GM19455 (cell line): ENCODE results near the gene DAP.
A peak's percentile ranks its signal among the peaks of the same experiment; 100 is the strongest.
"Not testable (repeated sequence)": the region's sequence is repeated elsewhere in the genome, so short reads cannot be mapped to it uniquely, and the experiment has no call there.

Experiments used
- ATAC-seq: cut with Tn5 transposase; IDR thresholded peaks from one replicate; pipeline ENCODE4 v1.9.1; 2021; ENCODE audit not compliant: unreplicated experiment

Gene DAP, protein sequence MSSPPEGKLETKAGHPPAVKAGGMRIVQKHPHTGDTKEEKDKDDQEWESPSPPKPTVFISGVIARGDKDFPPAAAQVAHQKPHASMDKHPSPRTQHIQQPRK

DNA sequence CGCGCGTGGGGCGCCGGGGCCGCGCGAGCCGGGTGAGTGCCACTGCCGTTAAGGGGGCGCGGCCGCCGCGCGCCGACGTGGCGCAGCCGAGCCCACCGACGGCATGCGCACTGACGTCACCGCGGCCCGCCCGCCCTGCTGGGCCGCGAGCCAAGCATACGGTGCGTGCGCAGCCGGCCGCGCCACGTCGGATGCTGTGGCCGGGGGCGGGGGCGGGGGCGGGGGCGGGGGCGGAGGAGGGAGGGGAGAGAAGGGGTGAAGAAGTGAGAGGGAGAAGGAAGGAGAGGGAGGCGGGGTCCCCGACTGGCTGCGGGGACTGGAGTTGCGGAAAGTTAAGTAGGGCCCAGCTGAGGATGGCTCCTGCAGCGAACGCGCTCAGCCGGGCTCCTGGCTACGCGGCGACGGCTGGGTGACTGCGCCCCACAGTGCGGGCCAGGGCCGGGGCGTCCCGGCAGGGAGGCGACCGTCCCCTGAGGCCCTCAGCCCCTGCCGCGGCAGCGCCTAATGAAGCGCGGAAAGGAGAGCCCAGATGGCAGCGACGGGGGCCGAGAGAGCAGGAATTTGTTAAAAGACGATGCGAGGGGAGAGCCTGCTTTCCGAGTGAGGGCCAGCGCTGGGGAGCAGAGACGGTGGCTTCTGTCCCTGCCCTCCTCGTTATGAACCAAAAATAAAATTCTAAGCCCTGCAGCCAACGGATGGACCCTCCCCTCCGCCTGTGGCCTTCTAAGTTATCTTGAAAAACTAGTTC lies at the start of gene DAP:
TSS of gene DAP (minus strand) at position 50 of the 748 bp plus-strand sequence. CDS start 166 bp downstream, outside the sequence.
- ATAC-seq = peak; percentile 78

DNA sequence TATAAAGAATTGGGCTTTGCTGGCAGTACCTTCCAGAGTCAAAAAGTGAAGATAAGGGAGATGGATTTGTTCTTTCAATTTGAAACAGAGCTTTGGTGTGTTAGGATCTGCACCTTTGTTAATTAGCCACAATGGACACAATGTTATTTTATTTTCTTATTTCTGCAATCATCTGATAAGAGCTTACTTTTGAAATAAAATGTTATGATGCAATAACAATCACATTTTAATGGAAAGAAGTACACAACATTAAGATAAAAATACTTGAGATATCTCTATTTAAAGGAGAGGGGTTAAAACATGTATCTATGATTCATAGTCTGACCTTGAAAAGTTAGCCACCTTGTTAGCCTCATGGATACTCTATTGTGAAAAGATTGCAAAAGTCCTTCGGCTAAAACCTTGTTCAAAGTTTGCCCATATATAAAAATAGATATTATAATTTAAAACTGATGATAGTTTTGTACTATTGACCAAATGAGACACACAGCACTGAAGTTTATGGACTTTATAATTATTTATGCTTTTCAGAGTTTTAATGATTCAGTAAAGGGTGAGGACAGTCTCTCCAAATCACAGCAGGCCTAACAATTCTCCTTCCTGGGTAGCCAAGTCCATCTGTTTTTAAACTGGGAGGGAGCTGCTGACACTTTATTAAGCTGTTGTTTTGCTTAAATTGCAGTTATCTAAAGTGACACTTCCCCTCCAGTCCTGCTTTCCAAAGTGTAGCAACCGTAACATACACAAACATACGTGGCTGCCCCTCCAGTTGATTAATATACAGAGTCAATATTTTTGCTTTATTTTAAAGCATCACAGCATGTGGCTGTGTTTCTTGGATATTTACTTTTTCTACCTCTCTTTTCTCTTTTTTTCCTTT lies 47.6 kb upstream of the DAP start:
- no peak for ATAC-seq

DNA sequence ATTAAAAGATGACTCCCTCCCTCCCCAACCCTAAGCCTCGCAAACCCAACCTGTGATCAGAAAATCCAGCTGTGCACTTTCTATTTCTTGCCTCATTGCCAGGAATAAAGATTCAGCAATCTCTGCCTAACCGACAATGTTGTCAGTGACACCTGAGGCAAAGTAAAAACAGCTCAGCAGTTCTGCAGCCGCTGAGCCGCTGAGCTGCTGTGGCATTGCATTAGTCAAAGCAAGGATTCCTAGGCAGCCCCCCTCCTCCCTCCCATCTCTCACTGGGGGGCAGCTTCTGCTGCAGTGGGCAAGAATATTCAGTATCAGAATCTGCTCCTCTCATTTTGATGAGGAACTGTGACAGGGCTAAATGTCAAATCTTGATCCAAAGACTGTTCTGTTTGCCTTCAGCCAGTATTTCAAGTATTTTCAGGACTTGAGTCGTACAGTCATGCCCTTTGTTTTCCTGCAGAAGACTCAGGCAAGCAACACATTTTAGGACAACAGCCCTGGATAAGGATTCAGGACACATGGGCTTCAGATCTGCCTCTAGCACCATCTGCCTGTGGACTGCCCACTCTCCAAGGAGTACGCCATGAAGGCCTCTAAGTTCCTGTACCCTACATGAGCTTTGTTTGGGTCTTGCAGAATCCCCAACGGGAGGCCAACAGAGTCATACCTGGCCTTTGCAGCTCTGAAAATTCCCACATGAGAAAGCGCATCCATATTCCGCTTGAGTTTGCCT lies 41.1 kb upstream of the DAP start:
- ATAC-seq = no peak

DNA sequence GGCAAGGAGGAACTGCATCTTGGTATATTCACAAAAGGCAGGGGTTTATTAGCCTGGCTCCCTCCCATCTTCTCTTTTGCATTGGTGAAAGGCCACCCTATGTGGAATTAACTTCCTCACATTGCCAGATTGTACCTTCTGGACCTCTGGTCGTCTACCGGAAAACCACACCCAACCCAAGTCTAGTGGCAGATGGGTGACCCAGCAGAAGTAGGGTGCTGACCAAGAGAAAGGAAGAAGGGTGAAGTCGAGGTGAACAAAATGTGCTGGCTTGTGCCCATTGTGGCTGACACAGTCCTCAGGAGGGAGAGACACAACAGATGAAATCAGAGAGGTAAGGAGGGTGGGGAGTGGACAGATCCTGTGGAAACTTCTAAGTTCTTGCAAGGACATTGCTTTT lies 39.8 kb upstream of the DAP start:
- ATAC-seq = no peak

DNA sequence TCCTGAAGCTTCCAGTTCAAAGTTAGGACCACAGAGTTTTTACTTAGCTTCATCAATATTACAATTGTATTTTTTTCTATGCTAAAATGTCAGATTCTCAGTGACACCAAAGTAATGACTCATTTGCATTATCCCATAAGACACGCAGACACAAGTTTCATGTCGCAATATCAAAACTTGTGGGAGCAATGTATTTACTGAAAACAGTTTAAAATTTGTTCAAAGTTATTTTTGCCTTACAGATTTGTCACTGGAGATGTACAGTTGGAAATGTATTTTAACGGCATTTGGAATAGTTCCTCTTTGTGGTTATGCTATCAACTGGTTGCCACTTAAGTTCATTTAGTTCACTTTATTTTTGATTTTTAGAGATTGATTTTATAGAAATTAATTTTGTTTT lies 36.2 kb upstream of the DAP start:
- no peak for ATAC-seq

DNA sequence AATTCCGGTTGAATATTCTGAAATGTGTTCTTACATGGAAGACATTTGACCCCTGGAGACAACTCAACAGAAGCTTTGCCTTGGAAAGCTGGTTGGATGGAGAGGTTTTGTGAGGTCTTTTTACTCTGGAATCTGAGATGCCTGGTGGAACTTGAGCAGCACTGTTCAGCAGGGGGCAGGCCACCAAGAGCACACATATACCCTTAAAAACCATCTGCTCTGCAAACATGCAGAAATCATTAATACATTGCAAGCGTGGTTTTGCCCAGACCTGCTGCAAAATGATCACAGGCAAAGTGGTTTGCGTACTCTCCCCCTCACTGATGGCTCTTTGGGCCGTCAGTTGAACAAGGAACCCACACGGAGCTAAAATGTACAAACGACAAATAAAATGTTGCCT lies 32.8 kb upstream of the DAP start:
- no peak for ATAC-seq

DNA sequence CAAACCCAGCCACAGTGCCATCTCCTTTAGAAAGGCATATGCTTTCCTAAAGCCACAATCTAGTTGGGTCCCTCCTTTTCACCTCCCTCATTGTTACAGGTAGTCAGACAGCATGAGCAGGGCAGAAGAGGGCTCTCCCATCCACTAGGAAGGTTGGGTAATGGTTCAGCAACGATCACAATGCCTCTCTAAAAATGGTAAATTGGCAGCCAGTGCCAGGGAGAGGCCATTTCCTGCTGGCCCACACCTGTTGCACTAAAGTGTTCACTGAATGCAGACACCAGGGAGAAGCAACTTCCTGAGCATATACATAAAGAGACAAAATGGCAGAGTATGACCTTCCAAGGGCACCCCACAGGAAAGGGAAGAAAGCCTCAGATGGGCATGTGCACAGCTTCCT lies 31.3 kb upstream of the DAP start:
- ATAC-seq = no peak

DNA sequence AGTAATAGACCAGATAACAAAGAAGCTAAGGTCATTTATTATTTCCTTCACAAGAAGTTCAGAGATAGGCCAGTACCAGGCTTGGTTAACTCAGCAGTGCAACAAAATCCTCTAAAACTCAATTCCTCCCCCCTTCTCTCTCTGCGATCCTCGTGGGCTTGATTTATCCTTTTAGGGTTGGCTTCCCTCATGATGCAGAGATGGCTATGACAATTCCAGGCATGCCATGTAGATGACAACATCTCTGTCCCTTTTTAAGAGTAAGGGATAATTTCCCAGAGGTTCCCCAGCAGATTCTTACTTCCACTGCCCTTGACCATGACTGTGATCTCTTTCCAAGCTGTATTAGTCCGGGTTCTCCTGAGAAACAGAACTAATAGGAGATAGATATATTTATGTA lies 28.7 kb upstream of the DAP start:
- no peak for ATAC-seq

DNA sequence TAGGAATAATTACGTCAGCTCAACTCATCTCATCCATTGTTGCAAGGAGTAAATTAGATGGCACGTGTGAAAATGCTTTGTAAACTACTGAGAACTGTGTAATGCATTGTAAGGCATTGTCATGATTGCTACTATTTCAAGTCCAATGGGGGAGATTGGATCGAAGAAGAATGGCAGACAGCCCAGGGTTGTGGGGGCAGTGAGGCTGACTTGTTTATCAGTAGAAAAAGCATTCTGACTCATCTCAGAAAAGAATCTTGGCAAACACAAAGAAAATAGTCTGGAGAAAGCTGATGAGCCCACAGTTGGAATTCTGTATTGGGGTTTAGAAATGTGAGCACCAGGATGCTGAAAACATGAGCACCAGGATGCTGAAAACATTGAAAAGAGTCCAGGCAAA lies 28.0 kb upstream of the DAP start:
- no peak for ATAC-seq

DNA sequence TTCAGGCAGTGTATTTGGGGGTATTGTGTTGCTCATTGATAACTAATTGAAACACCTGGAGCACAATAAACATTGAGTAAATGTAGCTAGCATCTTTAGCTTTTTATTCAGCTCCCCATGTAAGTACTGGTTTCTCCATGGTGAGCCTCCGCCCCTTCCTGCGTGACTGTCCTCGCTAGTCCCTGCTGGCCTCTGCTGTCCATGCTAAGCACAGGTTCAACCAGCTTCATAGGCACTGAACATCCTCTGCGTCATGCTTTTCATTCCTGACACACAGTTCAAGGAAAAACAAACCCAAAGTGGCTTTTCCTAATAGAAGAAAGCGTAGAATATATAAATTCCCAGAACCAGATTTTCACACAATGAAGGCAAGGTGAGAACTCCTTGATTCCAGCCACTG lies 27.3 kb upstream of the DAP start:
- no peak for ATAC-seq

DNA sequence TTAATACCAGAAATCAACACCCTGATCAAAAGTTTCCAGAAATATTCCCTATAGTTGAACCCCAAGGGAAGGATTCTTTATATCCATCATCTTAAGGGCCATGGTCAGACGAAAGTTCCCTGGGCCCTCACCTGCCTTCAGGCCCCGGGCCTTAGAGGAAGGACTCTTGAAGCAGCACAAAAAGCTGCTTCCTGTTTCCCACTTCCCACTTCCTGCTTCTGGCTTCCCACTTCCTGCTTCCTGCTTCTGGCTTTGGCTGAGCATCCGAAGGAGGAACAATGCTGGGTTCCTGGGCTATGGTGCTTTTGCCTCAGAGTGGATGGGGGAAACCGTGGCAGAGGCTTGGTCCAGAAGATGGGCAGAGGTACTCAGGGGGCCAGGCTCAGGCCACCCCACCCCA lies 25.8 kb upstream of the DAP start:
- ATAC-seq = no peak

DNA sequence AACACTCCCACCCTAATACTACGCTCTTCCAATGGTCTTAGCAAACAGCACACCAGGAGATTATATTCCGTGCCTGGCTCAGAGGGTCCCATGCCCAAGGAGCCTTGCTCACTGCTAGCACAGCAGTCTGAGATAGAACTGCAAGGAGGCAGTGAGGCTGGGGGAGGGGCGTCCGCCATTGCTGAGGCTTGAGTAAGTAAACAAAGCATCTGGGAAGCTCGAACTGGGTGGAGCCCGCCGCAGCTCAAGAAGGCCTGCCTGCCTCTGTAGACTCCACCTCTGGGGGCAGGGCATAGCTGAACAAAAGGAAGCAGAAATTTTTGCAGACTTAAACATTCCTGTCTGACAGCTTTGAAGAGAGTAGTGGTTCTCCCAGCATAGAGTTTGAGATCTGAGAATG lies 19.2 kb upstream of the DAP start:
- not testable (repeated sequence) for ATAC-seq

DNA sequence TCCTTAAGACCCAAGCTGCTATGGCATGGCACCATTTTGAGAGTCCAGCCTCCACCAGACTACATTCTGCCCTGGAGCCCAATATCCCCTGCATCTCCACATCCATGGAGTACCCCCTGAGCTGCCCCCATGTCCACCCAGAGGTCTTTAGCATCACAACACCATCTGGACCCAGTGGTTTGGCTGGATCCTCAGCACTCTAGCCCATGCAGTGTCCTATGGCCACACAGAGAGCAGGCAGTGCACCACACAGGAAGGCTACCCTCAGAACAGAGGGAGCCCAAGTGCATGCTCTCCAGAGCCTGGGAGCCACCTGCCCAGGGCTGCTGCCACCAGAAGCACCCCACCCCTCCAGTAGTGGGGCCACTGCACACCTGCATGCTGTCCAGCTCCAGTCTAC lies 18.6 kb upstream of the DAP start:
- ATAC-seq = no peak

DNA sequence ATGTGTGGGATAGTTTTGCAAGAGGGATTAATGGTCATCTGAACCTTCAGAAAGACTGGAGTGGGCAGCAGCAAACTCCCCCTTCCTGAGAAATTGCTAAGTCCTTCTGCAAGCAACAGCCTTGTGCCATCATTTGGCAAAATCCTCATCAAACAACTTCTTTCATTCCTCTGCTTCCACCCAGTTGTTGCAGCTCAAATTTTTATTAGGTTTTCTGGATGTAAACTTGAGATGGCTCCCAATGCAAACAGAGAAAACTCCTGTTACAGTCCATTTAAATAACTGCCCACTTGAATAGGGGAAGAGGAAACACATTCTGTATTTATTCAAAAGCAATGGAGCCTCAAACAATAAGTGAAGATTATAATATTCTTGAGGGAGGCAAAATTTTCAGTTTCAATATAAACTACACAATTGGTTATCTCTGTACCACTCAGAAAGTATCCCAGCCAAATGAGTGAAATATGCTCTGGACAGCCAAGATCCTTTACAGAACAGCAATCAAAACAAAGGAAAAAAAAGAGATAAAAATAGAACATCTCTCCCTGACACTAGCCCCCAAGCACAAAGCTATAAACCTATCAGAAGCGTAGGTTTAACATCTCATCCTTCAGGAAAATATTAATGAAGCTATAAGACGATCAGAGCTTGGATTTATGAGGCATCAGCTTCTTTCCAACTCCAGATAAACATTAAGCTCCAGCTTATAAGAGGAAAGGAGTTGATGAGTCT lies 17.3 kb upstream of the DAP start:
- ATAC-seq = no peak

DNA sequence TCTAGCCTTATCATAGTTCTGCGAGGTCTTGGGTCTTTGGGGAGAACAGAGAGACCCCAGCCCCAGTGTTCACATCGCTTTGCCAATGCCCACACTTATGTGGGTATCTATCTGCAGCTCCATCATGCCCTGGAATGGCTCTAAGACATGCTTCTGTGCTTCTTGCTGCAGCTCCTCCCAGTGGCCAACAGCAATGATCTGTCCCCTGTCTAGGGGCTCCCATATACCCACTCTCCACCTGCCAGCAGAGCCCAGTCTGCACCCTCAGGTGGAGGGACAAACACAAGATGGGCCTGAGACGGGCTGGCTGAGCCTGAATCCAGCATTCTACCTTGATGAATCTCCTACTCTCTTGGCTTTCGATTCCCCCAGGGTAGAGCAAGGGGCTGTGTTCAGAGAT lies 14.6 kb upstream of the DAP start:
- no peak for ATAC-seq

DNA sequence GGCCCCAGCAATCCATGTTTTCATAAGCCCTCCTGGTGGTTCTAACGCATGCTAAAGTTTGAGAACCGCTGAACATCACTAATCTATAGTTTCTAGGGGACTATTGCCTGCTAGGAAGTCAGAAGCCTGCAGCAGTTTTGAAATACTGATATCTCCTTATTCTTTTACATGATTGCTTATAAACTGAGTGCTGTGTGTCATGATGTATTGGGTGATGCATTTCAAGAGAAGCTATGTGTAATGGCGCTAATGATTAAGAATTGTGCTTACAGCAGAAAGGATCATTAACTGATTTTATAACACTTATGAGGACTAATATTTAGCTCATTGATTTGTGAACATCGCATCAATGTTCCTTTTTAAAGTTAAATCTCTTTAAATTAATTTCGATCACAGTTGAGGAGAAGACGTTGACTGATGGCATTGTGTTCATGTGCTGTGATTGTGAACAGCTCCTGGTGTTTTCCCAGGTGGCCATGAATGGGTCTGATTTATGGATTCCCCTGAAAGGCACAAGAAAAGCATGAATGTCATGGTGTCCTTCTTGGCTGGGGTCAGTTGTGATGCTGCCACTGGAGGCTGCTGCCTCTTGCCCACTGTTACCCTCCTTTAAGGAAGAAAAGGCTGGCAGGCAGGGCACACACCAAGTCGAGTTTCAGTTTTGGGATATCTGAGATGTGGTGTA lies 12.0 kb upstream of the DAP start:
- no peak for ATAC-seq

DNA sequence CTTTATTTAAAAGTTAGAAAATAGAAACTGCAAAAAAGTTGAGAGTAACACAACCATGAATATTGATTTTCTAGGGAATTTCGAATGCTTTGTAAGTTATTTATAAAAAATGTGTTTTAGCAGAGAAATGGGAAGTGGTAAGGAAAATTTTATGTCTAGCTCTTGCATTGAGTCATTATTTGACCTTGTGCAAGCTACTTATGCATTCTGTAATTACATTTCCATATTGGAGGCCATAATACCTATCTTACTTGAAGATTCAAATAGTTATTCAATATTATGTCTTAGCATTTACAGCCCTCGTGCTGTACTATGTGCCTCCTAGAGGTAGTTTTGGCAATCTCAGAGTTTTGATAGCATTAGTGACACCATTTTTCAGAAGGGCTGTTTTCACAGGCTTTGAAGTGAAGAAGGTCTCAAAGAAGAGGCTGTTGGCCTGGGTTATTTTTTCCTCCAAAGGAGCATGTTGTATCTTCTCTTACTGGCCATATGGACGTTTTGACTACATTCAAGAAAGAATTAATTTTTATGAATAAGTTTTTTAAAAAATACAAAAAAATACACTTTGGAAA lies 7.4 kb upstream of the DAP start:
- no peak for ATAC-seq

DNA sequence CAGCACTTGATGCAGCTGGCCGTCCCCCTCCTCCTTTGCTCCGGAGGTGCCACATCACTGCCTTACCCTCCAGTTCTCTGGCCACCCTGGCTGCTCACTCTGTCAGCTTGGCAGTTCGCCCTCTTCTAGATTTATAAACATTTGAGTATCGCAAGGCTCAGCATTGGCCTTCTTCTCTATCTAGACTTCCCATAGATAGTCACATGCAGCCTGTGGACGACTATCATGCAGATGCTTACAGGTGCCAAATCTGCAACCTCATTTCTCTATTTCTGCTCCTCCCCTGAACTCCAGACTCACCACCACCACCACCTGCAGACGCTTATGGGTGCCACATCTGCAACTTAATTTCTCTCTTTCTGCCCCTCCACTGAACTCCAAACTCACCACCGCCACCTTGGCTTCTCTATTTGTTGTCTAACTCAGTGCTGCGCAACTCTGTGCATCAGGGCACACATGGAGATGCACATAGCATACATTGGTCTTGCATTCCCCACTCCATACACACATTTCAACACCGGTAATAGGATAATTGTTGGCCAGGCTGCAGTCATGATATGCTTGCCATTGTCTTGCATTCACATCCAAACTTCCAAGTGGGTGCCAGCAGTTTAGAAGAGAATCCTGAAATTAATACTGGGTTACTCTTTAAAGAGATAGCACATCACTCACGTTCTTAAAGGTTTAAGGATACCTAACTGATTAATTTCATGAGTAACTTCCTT lies 1.9 kb upstream of the DAP start:
- no peak for ATAC-seq
